WERI-Rb-1 (cell line): ENCODE results near the gene TTC3.

Experiments used
- DNase-seq: peaks from one replicate; pipeline ENCODE4 v3.0.0-alpha.2; 2020
- H3K27ac ChIP-seq: fragments of 250-450 bp; sonication (Bioruptor Pico); 2 replicates; pipeline ENCODE4 v1.5.1; 2020; ENCODE audit warnings: mild to moderate bottlenecking, moderate library complexity
- H3K27me3 ChIP-seq: fragments of 250-450 bp; sonication (Bioruptor Pico); 2 replicates; pipeline ENCODE4 v1.5.1; 2021; ENCODE audit warnings: mild to moderate bottlenecking, low read depth, moderate library complexity; ENCODE audit not compliant: insufficient read depth, severe bottlenecking
- H3K36me3 ChIP-seq: fragments of 250-450 bp; sonication (Bioruptor Pico); 2 replicates; pipeline ENCODE4 v1.5.1; 2020; ENCODE audit warnings: mild to moderate bottlenecking, moderate library complexity
- H3K4me3 ChIP-seq: 2 replicates; pipeline ENCODE4 v1.5.1; 2011; ENCODE audit warnings: low read depth, mild to moderate bottlenecking, control low read depth, low read length
- H3K9me3 ChIP-seq: fragments of 250-450 bp; sonication (Bioruptor Pico); 2 replicates; pipeline ENCODE4 v1.5.1; 2021; ENCODE audit warnings: mild to moderate bottlenecking, moderate library complexity; ENCODE audit not compliant: severe bottlenecking
- CTCF ChIP-seq: IDR thresholded peaks from 2 replicates; pipeline ENCODE4 v1.5.1; 2011; ENCODE audit warnings: low read depth, mild to moderate bottlenecking, control low read depth, inconsistent platforms, low read length

The TTC3 gene

GRCh38 chr21:37208056-37208721, 135.1 kb downstream of the TTC3 start:
- H3K27me3 ChIP-seq: no peaks in the 10 kb centered on the region

GRCh38 chr21:37208741-37209225, 135.7 kb downstream of the TTC3 start:
- Histone ChIP-seq H3K27ac (peak overlapping the region; percentile 12; the same call in 1 of the 2 replicates), H3K9me3 (peaks cover 2% of the 10 kb centered on the region), H3K36me3 (peaks cover 5% of the 10 kb centered on the region; the same call in 1 of the 2 replicates), H3K27me3 (no peaks in the 10 kb centered on the region), H3K4me3 (no peak overlapping the region)
- TF ChIP-seq CTCF: no peak
- no peak for DNase-seq

More at GRCh38 chr21:37208056-37208721, 135.1 kb downstream of the TTC3 start:
- no peak for TF ChIP-seq CTCF
- Histone ChIP-seq H3K4me3 (peak overlapping the region; percentile 14), H3K36me3 (peaks cover 9% of the 10 kb centered on the region), H3K9me3 (peaks cover 2% of the 10 kb centered on the region), H3K27ac (peak overlapping the region; percentile 12)
- DNase-seq: peak; percentile 64

- TF ChIP-seq CTCF: no peak
- DNase-seq: no peak
- H3K27ac ChIP-seq: no peak overlapping the region
- no peaks in the 10 kb centered on the region for H3K36me3 ChIP-seq
- H3K4me3 ChIP-seq: no peak overlapping the region
- no peaks in the 10 kb centered on the region for H3K27me3 ChIP-seq
- peaks cover 2% of the 10 kb centered on the region for H3K9me3 ChIP-seq
Measured at GRCh38 chr21:37210130-37210529, 137.1 kb downstream of the TTC3 start.

- Histone ChIP-seq H3K27ac (no peak overlapping the region), H3K27me3 (no peaks in the 10 kb centered on the region), H3K4me3 (no peak overlapping the region), H3K9me3 (peaks cover 2% of the 10 kb centered on the region), H3K36me3 (no peaks in the 10 kb centered on the region)
- TF ChIP-seq CTCF: no peak
- DNase-seq: no peak
Measured at GRCh38 chr21:37210799-37211198, 137.7 kb downstream of the TTC3 start.

GRCh38 chr21:37214952-37215351, 141.9 kb downstream of the TTC3 start:
- no peak for DNase-seq
- no peaks in the 10 kb centered on the region for H3K27me3 ChIP-seq

More at GRCh38 chr21:37214952-37215351, 141.9 kb downstream of the TTC3 start:
- H3K9me3 ChIP-seq: peaks cover 1% of the 10 kb centered on the region
- TF ChIP-seq CTCF: no peak
- no peaks in the 10 kb centered on the region for H3K36me3 ChIP-seq
- H3K4me3 ChIP-seq: no peak overlapping the region
- no peak overlapping the region for H3K27ac ChIP-seq
